GM10847 (cell line): ENCODE measurements around the gene SYT17.

Source experiments
- POLR2A ChIP-seq: IDR thresholded peaks from 2 replicates; pipeline ENCODE4 v1.6.1; 2011; ENCODE audit not compliant: insufficient read length; ENCODE audit errors: extremely low read depth

Gene SYT17

DNA sequence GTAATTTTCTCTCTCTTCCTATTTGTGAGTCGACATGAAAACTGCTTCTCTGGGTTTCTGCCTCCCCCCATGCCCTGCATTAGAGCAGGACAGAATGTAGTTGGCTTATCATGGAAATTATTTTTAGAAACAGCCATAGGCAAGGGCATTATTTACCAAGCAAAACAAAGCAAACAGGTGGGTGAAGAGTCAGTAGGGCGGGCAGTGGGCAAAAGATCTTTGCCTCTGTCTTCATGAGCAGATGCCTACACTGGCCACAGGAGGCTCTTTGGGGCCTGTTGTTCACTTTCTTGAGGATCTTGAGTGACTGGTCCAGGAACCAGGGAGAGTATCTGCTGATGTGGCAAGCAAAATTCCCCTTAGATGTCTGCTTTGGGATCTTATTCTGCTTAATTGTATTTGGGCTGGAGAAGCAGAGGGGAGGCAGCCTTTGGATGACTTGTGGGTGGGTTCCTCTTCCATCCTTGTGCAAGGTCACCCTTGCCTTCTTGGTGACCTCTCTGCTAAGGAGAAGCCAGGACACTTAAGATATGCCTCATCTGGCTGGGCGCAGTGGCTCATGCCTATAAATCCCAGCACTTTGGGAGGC, 75.0 kb downstream of the SYT17 start:
- no peak for TF ChIP-seq POLR2A

GRCh38 chr16:19245326-19245925, 77.4 kb downstream of the SYT17 start:
- TF ChIP-seq POLR2A, result no peak

DNA sequence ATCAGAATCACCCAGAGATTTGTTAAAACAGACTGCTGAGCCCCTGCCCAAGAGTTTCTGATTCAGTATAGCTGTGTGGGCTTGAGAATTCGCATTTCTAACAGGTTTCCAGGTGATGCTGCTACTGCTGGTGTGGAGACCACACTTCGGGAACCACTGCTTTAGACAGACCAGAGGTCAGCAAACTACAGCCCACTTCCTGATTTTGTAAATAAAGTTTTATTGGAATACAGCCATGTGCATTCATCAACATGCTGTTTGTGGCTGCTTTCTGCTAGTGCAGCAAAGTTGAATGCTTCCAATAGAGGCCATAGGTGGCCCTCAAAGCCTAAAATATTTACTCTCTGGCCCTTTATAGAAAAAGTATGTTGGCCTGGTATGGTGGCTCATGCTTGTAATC, 84.9 kb downstream of the SYT17 start:
- no peak for TF ChIP-seq POLR2A

GRCh38 chr16:19254611-19255010, 86.6 kb downstream of the SYT17 start:
- TF ChIP-seq POLR2A, result no peak

DNA sequence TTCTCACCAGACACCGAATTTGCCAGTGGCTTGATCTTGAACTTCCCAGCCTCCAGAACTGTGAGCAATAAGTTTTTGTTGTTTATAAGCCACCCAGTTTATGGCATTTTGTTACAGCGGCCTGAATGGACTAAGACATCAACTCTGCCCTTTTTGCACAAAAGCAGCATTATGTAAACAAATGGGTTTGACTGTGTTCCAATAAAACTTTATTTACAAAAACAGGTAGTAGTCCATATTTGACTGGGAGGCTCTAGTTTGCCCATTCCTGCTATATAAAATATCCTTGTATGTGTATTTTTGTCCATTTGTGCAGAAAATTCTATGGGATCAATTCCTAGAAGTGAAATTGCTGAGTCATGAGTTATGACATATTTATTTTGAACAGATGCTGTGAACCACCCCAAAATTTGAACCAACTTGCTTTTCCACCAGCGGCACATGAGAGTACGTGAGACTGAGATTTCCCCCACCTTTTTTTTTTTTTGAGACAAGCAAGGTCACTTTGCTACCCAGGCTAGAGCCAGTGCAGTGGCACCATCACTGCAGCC, 96.2 kb downstream of the SYT17 start:
- TF ChIP-seq POLR2A, result no peak

DNA sequence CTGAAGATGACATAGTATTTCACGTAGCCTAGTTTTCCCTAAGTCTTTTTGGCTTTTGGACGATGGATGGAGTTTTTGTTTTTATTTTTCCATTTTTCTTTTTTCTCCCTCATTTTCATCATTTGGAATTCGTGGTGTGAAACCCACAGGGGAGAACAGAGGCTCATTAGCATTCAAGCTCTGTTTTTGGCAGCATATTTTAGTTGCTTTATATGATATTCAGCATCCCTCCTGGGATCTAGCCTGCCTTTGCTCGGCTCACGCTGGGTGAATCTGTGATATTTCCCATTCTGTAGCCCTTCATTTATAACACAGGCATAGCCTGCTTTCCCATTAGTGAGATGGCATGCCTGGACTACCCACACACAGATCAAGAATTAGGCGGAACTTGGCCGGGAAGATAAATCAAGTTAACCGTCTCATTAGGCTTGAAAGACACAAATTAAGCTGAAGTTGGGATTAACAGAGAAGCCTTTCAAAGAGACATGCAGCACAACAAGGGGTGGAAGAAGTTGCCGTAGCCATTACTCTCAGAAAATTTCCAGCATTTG, 97.4 kb downstream of the SYT17 start:
- no peak for TF ChIP-seq POLR2A

GRCh38 chr16:19266774-19267173, 98.7 kb downstream of the SYT17 start:
- TF ChIP-seq POLR2A, result no peak

- no peak for TF ChIP-seq POLR2A
Measured at GRCh38 chr16:19269098-19269497, 101.1 kb downstream of the SYT17 start.

GRCh38 chr16:19274165-19274797, 106.2 kb downstream of the SYT17 start:
- no peak for TF ChIP-seq POLR2A

DNA sequence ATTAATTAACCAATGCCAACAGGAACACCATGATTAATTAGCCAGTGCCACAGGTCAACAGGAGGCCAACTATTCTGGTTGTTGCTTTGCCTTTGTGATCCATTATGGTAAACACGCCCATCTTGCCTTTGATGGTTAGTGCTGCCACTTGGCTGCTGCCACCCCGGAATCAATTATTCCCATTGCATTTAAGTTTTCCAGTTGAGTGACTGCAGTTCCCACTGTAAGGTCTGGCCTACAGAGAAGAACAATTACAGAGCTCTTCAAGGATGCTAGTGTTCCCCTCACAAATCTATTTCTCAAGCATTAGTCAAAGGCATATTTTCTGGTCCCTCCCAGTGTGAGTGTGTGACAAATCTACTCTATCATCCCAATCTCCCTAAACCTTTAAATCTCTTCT, 110.4 kb downstream of the SYT17 start:
- no peak for TF ChIP-seq POLR2A

DNA sequence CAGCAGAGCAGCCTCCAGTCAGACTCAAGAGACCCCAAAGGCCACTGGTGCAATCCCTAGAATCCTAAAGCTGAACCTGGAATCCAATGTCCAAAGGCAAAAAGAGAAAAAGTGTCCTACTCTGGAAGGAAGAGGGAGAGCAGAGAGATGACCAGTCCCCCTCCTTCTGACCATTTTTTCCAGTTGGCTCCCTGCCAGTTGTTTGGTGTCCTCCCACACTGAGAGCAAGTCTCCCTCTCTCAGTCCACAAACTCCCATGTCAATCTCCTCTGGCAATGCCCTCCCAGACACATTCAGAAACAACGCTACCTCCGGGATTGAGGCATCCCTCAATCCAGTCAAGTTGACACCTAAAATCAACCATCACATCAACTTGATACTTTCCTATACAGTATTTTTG, 113.2 kb downstream of the SYT17 start:
- no peak for TF ChIP-seq POLR2A

DNA sequence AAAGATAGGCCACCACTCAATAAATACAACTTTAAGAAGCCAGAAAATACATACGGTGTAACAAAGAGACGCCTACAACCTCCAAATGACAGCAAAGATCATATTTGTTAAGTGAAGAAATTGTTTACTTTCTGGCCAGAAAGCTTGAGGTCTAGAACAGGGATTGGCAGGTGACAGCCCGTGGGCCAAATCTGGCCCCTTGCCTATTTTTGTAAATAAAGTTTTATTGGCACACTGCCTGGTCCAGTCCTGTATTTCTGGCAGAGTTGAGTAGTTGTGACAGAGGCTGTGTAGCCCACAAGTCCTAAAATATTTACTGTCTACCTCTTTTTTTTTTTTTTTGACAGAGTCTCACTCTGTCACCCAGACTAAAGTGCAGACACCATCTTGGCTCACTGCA, 114.1 kb downstream of the SYT17 start:
- no peak for TF ChIP-seq POLR2A

- no peak for TF ChIP-seq POLR2A
Measured at GRCh38 chr16:19283637-19284036, 115.6 kb downstream of the SYT17 start.

- no peak for TF ChIP-seq POLR2A
Measured at GRCh38 chr16:19284207-19284606, 116.2 kb downstream of the SYT17 start.

GRCh38 chr16:19285431-19285830, 117.4 kb downstream of the SYT17 start, which contains the start of gene CLEC19A:
Gene CLEC19A, plus strand, starts transcription at chr16:19285731. Its CDS starts 121 bp downstream, at chr16:19285852.
- TF ChIP-seq POLR2A, result no peak

- TF ChIP-seq POLR2A, result no peak
Measured at GRCh38 chr16:19286827-19287226, 118.8 kb downstream of the SYT17 start.
